NCI-H1694 (cell line): ENCODE data around the gene EXD3.
"Not testable (repeated sequence)": the region's sequence is repeated elsewhere in the genome, so short reads cannot be mapped to it uniquely, and the experiment has no call there.

Experiments
- DNase-seq: peaks from one replicate; lab custom pipeline; 2025; lab: John Stamatoyannopoulos, UW

Gene EXD3

GRCh38 chr9:137339908-137340462 lies 83.0 kb downstream of the EXD3 start:
- DNase-seq: not testable (repeated sequence)

GRCh38 chr9:137339045-137339907 lies 83.7 kb downstream of the EXD3 start:
- DNase-seq: no peak

DNA sequence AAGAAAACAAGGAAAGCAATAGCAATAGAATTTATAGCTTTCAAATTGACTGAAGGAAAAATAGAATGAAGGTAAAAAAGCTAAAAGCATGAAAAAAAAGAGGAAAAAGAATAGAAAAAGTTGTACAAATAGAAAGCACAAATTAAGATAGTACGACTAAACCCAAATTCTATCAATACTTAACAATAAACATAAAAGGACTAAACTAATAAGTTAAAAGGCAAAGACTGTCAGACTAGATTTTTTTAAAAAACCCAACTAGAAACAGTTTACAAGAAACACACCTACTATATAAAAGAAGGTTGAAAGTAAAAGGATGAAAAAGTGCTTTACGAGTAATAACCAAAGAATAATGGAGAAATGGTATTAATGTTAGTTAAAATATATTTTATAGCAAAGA lies 86.2 kb downstream of the EXD3 start:
- no peak for DNase-seq

DNA sequence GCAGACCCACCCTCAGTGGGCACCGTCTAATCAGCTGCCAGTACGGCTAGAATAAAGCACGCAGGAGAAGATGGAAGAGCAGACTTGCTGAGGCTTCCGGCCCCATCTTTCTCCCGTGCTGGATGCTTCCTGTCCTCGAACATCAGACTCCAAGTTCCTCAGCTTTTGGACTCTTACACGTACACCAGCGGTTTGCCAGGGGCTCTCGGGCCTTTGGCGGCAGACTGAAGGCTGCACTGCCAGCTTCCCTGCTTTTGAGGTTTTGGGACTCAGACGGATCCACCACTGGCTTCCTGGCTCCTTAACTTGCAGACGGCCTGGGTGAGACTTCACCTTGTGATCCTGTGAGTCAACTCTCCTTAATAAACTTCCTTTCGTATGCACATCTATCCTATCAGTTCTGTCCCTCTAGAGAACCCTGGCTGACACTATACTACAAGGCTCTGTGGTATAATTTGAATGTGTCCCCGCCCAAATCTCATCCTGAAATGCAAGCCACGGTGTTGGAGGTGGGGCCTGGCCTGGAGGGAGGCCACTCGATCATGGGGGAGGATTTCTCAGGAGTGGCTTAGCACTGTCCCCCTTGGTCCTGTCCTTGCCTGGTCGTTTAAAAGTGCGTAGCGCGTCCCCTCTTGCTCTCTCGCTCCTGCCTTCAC lies 89.8 kb downstream of the EXD3 start:
- no peak for DNase-seq

- no peak for DNase-seq
Measured at GRCh38 chr9:137331929-137332328, 91.0 kb downstream of the EXD3 start.

DNA sequence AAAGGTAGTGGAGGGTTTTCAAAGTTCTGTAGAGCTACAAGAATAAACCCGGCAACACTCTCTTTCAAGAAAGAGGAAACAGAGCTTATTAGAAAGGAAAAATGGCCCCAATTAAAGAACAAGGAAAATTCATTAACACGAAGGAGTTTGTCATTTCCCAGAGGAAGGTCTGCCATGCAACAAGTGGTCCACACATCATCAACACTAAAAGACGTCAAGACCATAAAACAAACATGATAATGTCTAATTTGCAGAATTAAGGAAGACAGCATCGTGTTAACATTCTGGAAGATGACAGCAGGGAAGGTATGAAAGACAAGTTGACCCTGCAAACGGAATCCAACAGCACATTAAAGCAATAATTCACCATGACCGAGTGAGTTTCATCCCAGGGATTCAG lies 92.3 kb downstream of the EXD3 start:
- no peak for DNase-seq

- not testable (repeated sequence) for DNase-seq
Measured at GRCh38 chr9:137329590-137329989, 93.4 kb downstream of the EXD3 start.

DNA sequence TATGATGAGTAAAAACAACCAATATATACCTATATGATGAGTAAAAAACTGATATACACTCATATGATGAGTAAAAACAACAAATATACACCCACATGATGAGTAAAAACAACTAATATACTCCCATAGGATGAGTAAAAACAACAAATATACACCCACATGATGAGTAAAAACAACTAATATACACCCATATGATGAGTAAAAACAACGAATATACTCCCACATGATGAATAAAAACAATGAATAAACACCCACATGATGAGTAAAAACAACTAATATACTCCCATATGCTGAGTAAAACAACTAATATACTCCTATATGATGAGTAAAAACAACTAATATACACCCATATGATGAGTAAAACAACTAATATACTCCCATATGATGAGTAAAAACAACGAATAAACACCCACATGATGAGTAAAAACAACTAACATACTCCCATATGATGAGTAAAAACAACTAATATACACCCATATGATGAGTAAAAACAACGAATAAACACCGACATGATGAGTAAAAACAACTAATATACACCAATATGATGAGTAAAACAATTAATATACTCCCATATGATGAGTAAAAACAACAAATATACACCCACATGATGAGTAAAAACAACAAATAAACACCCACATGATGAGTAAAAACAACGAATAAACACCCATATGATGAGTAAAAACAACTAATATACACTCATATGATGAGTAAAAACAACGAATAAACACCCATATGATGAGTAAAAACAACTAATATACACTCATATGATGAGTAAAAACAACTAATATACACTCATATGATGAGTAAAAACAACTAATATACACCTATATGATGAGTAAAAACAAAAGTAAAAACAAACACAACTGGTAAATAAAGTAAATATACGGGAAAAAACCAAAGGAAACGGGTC lies 95.1 kb downstream of the EXD3 start:
- not testable (repeated sequence) for DNase-seq

GRCh38 chr9:137326445-137327065 lies 96.4 kb downstream of the EXD3 start:
- no peak for DNase-seq

GRCh38 chr9:137325799-137326198 lies 97.2 kb downstream of the EXD3 start:
- DNase-seq: no peak

GRCh38 chr9:137325124-137325523 lies 97.8 kb downstream of the EXD3 start:
- no peak for DNase-seq

DNA sequence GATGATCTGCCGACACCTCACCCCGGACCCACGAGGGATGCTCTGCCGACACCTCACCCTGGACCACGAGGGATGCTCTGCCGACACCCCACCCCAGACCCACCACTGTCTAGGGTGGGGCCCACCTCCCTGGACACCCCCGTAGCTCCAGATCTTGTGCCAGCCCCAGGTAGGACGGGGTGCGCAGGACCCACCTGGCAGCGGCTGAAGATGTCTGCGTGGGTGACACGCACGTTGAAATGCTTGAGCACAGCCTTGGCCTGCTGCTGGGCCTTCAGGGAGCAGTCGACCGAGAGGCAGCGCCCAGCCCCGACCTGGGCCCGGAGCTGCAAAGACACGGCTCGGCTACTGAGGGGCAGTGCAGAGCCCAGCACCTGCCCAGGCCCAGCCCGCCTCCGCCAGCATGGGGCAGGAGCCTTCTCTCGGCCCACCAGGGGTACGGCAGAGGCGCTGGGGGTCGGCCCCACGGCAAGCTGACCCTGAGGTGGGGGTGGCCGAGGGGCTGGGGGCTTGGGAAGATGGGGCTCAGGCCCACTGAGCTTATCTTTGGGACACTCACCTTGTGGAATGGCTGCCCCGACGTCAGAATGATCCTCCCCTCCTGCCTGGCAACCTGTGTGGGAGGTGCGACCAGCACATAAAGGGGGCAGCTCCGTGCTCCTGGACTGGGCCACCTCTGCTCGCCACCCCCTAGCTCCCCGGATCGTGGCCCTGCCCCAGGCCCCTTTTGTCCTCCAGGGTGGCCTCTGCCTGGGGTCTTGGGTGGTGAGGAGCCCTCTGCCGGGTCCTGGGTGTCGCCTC lies 99.2 kb downstream of the EXD3 start:
- DNase-seq: no peak

GRCh38 chr9:137321726-137322361 lies 101.1 kb downstream of the EXD3 start:
- no peak for DNase-seq

DNA sequence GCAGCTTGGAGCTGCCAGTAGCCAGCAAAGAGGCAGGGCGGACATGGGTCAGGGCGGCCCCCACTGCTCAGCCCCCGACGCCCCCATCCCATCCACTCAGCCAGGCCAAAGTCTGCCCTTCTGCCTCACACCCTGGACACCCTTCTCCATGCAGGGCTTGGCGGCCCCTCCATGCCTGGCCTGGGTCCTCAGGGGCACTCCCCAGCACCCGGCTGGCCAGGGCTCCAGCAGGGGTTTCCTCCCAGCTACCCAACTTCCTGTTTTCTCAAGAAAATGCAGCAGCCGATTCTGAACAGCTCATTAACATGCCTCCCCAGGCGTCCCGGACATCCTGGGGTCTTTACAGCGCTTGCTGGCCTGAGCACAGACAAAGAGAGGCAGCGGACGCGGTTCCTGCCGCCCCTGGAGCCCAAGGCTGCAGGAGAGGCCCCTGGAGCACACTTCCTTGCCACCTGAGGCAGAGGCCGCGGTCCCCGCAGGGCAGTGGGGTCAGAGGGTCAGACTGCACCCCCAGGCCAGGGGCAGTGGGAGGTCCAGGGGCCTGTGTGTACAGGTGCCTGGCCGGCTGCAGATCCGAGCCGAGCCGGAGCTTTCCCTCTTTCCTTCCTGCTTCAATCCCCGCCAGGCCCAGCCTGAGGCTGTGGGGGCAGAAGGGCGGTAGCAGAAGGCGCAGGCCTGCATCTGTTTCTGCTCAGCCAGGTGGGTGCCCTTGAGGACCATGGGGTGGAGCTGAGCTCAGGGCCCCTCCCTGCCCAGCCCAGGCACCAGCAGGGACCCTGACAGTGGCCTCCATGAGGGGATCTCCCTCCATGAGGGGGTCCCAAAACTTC lies 102.2 kb downstream of the EXD3 start:
- no peak for DNase-seq

DNA sequence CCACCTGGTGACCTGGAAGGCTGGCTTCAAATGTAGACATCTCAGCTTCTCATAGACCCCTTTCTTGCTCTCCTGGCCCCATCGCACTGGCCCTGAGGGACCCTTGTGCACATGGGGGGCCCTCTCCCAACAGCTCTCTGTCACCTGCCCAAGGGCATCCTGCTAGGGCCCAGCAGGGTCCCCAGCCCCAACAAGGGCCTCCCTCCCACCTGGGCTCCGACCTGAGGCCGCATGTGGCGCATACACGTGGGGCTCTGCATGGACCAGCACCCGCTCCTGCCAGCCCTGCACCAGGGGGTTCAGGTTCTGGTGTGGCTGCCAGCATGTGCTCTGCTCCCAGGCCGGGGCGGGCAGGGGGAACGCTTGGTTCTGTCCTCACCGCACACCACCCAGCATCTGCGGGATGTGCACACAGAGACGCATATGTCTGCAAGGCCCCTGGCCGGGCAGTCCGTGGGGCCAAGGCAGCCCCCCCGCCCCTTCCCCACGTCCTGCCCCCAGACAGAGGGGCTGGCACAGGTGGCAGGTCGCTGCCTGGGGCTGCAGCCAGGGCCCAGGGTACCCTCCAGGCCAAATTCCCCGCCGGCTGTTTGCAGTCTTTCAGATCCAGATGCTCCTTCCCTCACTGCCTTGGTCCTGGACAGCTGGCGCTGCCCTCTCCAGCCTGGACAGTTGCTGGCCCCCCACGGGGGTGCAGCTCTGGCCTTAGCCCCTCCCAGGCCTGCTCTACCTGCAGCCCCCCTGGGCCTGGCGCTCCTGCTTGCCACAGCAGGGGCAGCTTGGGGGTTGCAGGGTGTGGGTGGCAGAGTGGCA lies 103.0 kb downstream of the EXD3 start:
- no peak for DNase-seq

DNA sequence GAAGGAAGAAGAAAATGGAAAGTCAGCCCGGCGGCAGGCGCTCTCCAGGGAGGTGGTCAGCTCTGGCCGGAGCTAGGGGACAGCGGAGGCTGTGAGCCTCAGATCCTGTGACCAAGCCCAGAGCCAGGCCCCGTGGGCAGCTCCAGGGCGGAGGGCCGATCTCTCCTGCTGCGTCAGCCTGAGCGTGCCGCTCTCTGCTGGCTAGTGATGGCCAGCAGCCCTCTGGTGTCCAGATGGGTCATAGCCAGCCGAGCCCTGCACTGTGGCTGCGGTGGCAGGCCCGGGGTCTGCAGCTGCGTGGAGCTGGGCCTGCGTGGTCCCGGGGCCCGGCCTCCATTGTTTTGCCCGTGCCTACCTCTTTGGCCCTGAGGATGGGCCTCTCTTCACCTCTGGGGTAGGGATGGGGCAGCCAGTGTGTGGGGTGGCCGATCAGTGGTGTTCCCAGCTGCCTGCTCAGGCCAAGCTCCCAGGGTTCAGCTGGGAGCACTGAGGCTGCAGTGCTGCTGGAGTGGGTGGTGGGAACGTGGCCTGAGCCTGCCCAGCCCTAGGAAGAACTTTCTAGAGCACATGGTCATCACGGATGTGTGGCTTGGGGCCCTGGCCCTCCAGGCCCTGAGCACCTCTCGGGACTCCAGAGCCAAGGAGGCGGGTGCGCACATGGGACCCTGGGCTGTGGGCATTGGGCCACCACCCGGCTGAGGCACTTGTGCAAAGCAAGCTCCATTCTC lies 103.8 kb downstream of the EXD3 start:
- DNase-seq: no peak

- DNase-seq: no peak
Measured at GRCh38 chr9:137318602-137319001, 104.4 kb downstream of the EXD3 start.
